Measurements from ENCODE around the gene KCNMA1.

Gene KCNMA1

GRCh38 chr10:77305650-77306632 is 331.7 kb downstream of the KCNMA1 start:
- H3K9ac ChIP-seq (ENCODE audit: low read depth, low read length), result no peak overlapping the region
- no peaks in the 10 kb centered on the region for H3K9me3 ChIP-seq (replicated peaks; ENCODE audit: low read length)
- H3K27me3 ChIP-seq (ENCODE audit: control insufficient read depth, insufficient read depth, low read length), result no peaks in the 10 kb centered on the region
- no peaks in the 10 kb centered on the region for H3K36me3 ChIP-seq (ENCODE audit: insufficient read depth, low read length)
- H3K4me3 ChIP-seq (ENCODE audit: low read length), result no peak overlapping the region
- peak overlapping the region; percentile 29 for H3K4me2 ChIP-seq (ENCODE audit: low read length)
- H3K4me1 ChIP-seq (ENCODE audit: control insufficient read depth, insufficient read depth, low read length), result peaks cover 38% of the 10 kb centered on the region

- no peaks in the 10 kb centered on the region for H3K36me3 ChIP-seq (ENCODE audit: insufficient read depth, low read length)
- no peaks in the 10 kb centered on the region for H3K9me3 ChIP-seq (replicated peaks; ENCODE audit: low read length)
- H3K27me3 ChIP-seq (ENCODE audit: control insufficient read depth, insufficient read depth, low read length), result no peaks in the 10 kb centered on the region
- no peak overlapping the region for H3K4me2 ChIP-seq (ENCODE audit: low read length)
- no peak overlapping the region for H3K4me3 ChIP-seq (ENCODE audit: low read length)
- peaks cover 45% of the 10 kb centered on the region for H3K4me1 ChIP-seq (ENCODE audit: control insufficient read depth, insufficient read depth, low read length)
- H3K9ac ChIP-seq (ENCODE audit: low read depth, low read length), result no peak overlapping the region
Observed at GRCh38 chr10:77304192-77304591, 333.4 kb downstream of the KCNMA1 start.

- H3K4me2 ChIP-seq (ENCODE audit: low read length), result peak overlapping the region; percentile 39
- peaks cover 40% of the 10 kb centered on the region for H3K4me1 ChIP-seq (ENCODE audit: control insufficient read depth, insufficient read depth, low read length)
- no peaks in the 10 kb centered on the region for H3K9me3 ChIP-seq (replicated peaks; ENCODE audit: low read length)
- H3K4me3 ChIP-seq (ENCODE audit: low read length), result no peak overlapping the region
- H3K36me3 ChIP-seq (ENCODE audit: insufficient read depth, low read length), result no peaks in the 10 kb centered on the region
- no peaks in the 10 kb centered on the region for H3K27me3 ChIP-seq (ENCODE audit: control insufficient read depth, insufficient read depth, low read length)
- H3K9ac ChIP-seq (ENCODE audit: low read depth, low read length), result no peak overlapping the region
Observed at GRCh38 chr10:77301305-77301730, 336.3 kb downstream of the KCNMA1 start.

GRCh38 chr10:77300682-77301302 is 336.8 kb downstream of the KCNMA1 start:
- H3K4me1 ChIP-seq (ENCODE audit: control insufficient read depth, insufficient read depth, low read length), result peaks cover 35% of the 10 kb centered on the region
- H3K9me3 ChIP-seq (replicated peaks; ENCODE audit: low read length), result no peaks in the 10 kb centered on the region
- H3K9ac ChIP-seq (ENCODE audit: low read depth, low read length), result no peak overlapping the region
- peak overlapping the region; percentile 39 for H3K4me2 ChIP-seq (ENCODE audit: low read length)
- no peaks in the 10 kb centered on the region for H3K36me3 ChIP-seq (ENCODE audit: insufficient read depth, low read length)
- H3K4me3 ChIP-seq (ENCODE audit: low read length), result no peak overlapping the region
- no peaks in the 10 kb centered on the region for H3K27me3 ChIP-seq (ENCODE audit: control insufficient read depth, insufficient read depth, low read length)

GRCh38 chr10:77299320-77299719 is 338.3 kb downstream of the KCNMA1 start:
- Histone ChIP-seq H3K9ac (ENCODE audit: low read depth, low read length) (no peak overlapping the region), H3K36me3 (ENCODE audit: insufficient read depth, low read length) (no peaks in the 10 kb centered on the region), H3K9me3 (replicated peaks; ENCODE audit: low read length) (no peaks in the 10 kb centered on the region), H3K4me2 (ENCODE audit: low read length) (no peak overlapping the region), H3K4me1 (ENCODE audit: control insufficient read depth, insufficient read depth, low read length) (peaks cover 36% of the 10 kb centered on the region), H3K27me3 (ENCODE audit: control insufficient read depth, insufficient read depth, low read length) (no peaks in the 10 kb centered on the region), H3K4me3 (ENCODE audit: low read length) (no peak overlapping the region)

- Histone ChIP-seq H3K27me3 (ENCODE audit: control insufficient read depth, insufficient read depth, low read length) (no peaks in the 10 kb centered on the region), H3K9me3 (replicated peaks; ENCODE audit: low read length) (no peaks in the 10 kb centered on the region), H3K4me2 (ENCODE audit: low read length) (no peak overlapping the region), H3K9ac (ENCODE audit: low read depth, low read length) (no peak overlapping the region), H3K36me3 (ENCODE audit: insufficient read depth, low read length) (no peaks in the 10 kb centered on the region), H3K4me1 (ENCODE audit: control insufficient read depth, insufficient read depth, low read length) (peaks cover 51% of the 10 kb centered on the region), H3K4me3 (ENCODE audit: low read length) (no peak overlapping the region)
Observed at GRCh38 chr10:77297393-77297739, 340.2 kb downstream of the KCNMA1 start.

GRCh38 chr10:77296534-77297392 is 340.8 kb downstream of the KCNMA1 start:
- Histone ChIP-seq H3K4me2 (ENCODE audit: low read length) (no peak overlapping the region), H3K27me3 (ENCODE audit: control insufficient read depth, insufficient read depth, low read length) (no peaks in the 10 kb centered on the region)

GRCh38 chr10:77293773-77294172 is 343.8 kb downstream of the KCNMA1 start:
- no peak overlapping the region for H3K4me3 ChIP-seq (ENCODE audit: low read length)
- no peaks in the 10 kb centered on the region for H3K9me3 ChIP-seq (replicated peaks; ENCODE audit: low read length)
- peaks cover 65% of the 10 kb centered on the region for H3K4me1 ChIP-seq (ENCODE audit: control insufficient read depth, insufficient read depth, low read length)
- peak overlapping the region; percentile 6 for H3K9ac ChIP-seq (ENCODE audit: low read depth, low read length)
- no peaks in the 10 kb centered on the region for H3K36me3 ChIP-seq (ENCODE audit: insufficient read depth, low read length)
- no peak overlapping the region for H3K4me2 ChIP-seq (ENCODE audit: low read length)
- H3K27me3 ChIP-seq (ENCODE audit: control insufficient read depth, insufficient read depth, low read length), result no peaks in the 10 kb centered on the region

More at GRCh38 chr10:77296534-77297392, 340.8 kb downstream of the KCNMA1 start:
- Histone ChIP-seq H3K36me3 (ENCODE audit: insufficient read depth, low read length) (no peaks in the 10 kb centered on the region), H3K9me3 (replicated peaks; ENCODE audit: low read length) (no peaks in the 10 kb centered on the region), H3K4me3 (ENCODE audit: low read length) (no peak overlapping the region), H3K9ac (ENCODE audit: low read depth, low read length) (no peak overlapping the region), H3K4me1 (ENCODE audit: control insufficient read depth, insufficient read depth, low read length) (peaks cover 52% of the 10 kb centered on the region)

- no peaks in the 10 kb centered on the region for H3K36me3 ChIP-seq (ENCODE audit: insufficient read depth, low read length)
- no peak overlapping the region for H3K4me2 ChIP-seq (ENCODE audit: low read length)
- H3K27me3 ChIP-seq (ENCODE audit: control insufficient read depth, insufficient read depth, low read length), result no peaks in the 10 kb centered on the region
- no peak overlapping the region for H3K9ac ChIP-seq (ENCODE audit: low read depth, low read length)
- H3K4me3 ChIP-seq (ENCODE audit: low read length), result no peak overlapping the region
- H3K4me1 ChIP-seq (ENCODE audit: control insufficient read depth, insufficient read depth, low read length), result peaks cover 65% of the 10 kb centered on the region
- no peaks in the 10 kb centered on the region for H3K9me3 ChIP-seq (replicated peaks; ENCODE audit: low read length)
Observed at GRCh38 chr10:77293347-77293746, 344.3 kb downstream of the KCNMA1 start.

GRCh38 chr10:77291596-77292505 is 345.8 kb downstream of the KCNMA1 start:
- Histone ChIP-seq H3K36me3 (ENCODE audit: insufficient read depth, low read length) (no peaks in the 10 kb centered on the region), H3K4me1 (ENCODE audit: control insufficient read depth, insufficient read depth, low read length) (peaks cover 69% of the 10 kb centered on the region), H3K27me3 (ENCODE audit: control insufficient read depth, insufficient read depth, low read length) (no peaks in the 10 kb centered on the region), H3K9me3 (replicated peaks; ENCODE audit: low read length) (no peaks in the 10 kb centered on the region), H3K9ac (ENCODE audit: low read depth, low read length) (peak overlapping the region; percentile 64), H3K4me2 (ENCODE audit: low read length) (peak overlapping the region; percentile 60), H3K4me3 (ENCODE audit: low read length) (no peak overlapping the region)

Data from skeletal muscle satellite cell (primary cell).